ENCODE results near the gene C5orf58.

GRCh38 chr5:170247363-170247762 lies 14.6 kb downstream of the C5orf58 start:
- TF ChIP-seq CTCF (optimal IDR thresholded peaks at IDR 0.05 in 1 of 3, IDR thresholded peaks at IDR 0.05 in 1 of 3, conservative IDR thresholded peaks at IDR 0.05 in 1 of 3; ENCODE audit: extremely low read depth in 1 of 3, insufficient read depth in 2 of 3, low read length in 3 of 3) (no peak), EZH2 (IDR thresholded peaks at IDR 0.05; ENCODE audit: low read length) (no peak)

All from keratinocyte (primary cell).